Stimulated activated CD4-positive, alpha-beta T cell treated with anti-CD3 and anti-CD28 coated beads, Interleukin-4, amount 100 ng/mL, for 24 hours (primary cell): ENCODE data around the gene TMEM201.

Experiments
- DNase-seq: peaks from one replicate; pipeline ENCODE4 v3.0.0-alpha.2; 2020

Gene TMEM201

GRCh38 chr1:9654051-9654833 is 65.5 kb downstream of the TMEM201 start:
- DNase-seq = peak; percentile 36

DNA sequence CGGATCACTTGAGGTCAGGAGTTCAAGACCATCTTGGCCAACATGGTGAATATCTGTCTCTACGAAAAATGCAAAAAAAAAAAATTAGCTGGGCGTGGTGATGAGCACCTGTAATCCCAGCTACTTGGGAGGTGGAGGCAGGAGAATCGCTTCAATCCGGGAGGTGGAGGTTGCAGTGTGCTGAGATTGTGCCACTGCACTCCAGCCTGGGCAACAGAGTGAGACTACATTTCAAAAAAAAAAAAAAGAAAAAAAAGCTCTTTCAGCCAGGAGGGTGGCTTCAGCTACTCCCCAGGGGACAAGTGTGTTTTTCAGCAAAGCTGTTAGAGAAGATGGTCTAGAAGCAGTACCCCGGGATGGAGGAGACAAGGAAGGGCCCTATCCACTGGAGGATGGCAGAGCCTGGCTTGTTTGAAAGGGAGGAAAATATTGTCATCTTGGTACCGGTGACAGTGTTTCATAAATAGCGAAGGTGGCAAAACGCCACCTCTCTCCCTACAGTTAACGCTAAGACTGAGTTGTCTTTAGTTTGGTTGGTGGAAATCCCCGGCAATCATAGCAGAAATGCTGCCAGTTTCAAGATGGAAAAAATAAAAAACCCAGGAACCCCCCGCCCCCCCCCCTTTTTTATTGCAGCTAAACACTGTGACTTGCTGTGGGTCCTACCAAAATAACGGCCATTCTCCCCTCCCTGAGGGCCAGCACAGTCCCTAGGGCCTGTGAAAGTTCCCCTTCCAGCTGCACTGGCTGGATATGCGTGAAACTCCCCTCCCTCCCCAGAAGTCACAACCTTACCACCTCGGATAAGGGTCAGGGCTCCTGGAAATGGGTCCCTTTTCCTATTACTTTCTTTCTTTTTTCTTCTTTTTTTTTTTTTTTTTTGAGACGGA is 66.4 kb downstream of the TMEM201 start:
- DNase-seq = peak; percentile 74

GRCh38 chr1:9655836-9656235 is 67.1 kb downstream of the TMEM201 start:
- DNase-seq = no peak

DNA sequence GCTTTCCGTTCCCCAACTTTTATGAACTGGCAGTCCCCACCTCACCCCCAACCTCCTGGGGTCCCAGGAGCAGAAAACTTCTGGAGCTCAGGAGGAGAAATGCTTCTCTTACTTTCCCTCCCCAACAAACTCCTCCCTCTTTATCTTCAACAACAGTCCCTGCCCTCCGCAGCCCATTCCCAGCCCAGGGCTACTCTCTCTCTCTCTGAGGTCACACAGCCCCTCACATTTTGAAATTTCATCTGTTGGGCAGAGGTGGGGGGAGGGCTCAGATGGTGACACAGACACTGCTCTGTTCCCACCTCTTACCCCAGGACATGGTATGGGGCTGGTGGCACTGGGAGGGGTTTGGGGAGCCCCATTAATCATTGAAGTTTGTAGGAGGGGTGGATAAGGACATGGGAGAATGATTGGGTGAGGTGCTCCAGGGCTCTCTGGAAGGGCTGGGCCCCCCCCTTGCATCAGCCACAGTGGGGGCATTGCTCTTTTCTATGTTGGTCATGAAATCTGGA is 68.9 kb downstream of the TMEM201 start:
- DNase-seq = peak; percentile 21

GRCh38 chr1:9658199-9658598 is 69.5 kb downstream of the TMEM201 start:
- peak; percentile 30 for DNase-seq

DNA sequence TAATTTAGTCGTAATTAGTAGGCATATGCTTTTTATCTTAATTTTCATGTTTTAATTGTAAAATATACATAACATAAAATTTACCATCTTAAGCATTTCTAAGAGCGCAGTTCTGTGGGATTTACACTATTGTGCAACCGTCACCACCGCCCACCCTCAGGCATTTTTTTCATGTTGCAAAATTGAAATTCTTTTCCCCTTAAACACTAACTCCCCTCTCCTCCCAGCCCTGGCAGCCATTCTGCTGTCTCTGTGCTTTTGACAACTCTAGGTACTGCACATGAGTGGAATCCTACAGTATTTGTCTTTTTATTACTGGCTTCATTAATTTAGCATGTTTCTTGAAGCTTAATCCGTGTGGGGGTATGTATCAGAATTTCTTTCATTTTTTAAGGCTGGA is 70.6 kb downstream of the TMEM201 start:
- DNase-seq = no peak

- no peak for DNase-seq
Measured at GRCh38 chr1:9663257-9663656, 74.5 kb downstream of the TMEM201 start.
